ENCODE data around the gene CDPF1.

DNA sequence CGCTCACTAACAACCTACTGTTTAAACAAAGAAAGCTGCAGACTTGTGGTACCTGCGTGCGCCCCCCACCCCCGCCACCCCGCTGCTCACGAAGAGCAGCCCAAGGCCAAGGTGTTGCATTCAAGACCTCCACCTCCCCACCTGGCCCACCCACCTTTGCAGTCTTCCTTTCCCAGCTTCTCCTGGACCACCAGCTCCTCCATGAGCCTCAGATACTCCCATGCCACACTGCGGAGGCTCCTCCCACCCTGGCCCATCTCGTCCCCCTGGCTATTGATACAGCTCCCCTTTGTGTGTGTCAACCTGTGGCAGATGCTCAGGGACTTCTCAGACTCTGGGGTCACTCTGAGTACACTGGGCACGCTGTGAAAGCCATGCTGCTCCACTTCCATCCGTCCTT lies 3.9 kb downstream of the CDPF1 start:
- TF ChIP-seq RFX5 (IDR thresholded peaks at IDR 0.05; ENCODE audit: low read depth, low read length) (no peak), ATF1 (CRISPR knock-in tag; IDR thresholded peaks at IDR 0.05) (no peak), YEATS4 (CRISPR knock-in tag; IDR thresholded peaks at IDR 0.05; ENCODE audit: borderline replicate concordance) (no peak), ZBTB8A (CRISPR knock-in tag; IDR thresholded peaks at IDR 0.05; ENCODE audit: borderline replicate concordance, low read depth) (no peak), TCF7 (IDR thresholded peaks at IDR 0.05; ENCODE audit: low read depth) (no peak), BHLHE40 (IDR thresholded peaks at IDR 0.05; ENCODE audit: low read length) (no peak)
- TF ChIP-seq, protein P1, sequence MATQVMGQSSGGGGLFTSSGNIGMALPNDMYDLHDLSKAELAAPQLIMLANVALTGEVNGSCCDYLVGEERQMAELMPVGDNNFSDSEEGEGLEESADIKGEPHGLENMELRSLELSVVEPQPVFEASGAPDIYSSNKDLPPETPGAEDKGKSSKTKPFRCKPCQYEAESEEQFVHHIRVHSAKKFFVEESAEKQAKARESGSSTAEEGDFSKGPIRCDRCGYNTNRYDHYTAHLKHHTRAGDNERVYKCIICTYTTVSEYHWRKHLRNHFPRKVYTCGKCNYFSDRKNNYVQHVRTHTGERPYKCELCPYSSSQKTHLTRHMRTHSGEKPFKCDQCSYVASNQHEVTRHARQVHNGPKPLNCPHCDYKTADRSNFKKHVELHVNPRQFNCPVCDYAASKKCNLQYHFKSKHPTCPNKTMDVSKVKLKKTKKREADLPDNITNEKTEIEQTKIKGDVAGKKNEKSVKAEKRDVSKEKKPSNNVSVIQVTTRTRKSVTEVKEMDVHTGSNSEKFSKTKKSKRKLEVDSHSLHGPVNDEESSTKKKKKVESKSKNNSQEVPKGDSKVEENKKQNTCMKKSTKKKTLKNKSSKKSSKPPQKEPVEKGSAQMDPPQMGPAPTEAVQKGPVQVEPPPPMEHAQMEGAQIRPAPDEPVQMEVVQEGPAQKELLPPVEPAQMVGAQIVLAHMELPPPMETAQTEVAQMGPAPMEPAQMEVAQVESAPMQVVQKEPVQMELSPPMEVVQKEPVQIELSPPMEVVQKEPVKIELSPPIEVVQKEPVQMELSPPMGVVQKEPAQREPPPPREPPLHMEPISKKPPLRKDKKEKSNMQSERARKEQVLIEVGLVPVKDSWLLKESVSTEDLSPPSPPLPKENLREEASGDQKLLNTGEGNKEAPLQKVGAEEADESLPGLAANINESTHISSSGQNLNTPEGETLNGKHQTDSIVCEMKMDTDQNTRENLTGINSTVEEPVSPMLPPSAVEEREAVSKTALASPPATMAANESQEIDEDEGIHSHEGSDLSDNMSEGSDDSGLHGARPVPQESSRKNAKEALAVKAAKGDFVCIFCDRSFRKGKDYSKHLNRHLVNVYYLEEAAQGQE (IDR thresholded peaks at IDR 0.05; ENCODE audit: borderline replicate concordance in 1 of 2, low read depth in 1 of 2, low read length in 2 of 2) = no peak
- TF ChIP-seq, protein P2, sequence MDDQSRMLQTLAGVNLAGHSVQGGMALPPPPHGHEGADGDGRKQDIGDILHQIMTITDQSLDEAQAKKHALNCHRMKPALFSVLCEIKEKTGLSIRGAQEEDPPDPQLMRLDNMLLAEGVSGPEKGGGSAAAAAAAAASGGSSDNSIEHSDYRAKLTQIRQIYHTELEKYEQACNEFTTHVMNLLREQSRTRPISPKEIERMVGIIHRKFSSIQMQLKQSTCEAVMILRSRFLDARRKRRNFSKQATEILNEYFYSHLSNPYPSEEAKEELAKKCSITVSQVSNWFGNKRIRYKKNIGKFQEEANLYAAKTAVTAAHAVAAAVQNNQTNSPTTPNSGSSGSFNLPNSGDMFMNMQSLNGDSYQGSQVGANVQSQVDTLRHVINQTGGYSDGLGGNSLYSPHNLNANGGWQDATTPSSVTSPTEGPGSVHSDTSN (CRISPR knock-in tag; IDR thresholded peaks at IDR 0.05; ENCODE audit: borderline replicate concordance) = no peak
- TF ChIP-seq, protein P3, sequence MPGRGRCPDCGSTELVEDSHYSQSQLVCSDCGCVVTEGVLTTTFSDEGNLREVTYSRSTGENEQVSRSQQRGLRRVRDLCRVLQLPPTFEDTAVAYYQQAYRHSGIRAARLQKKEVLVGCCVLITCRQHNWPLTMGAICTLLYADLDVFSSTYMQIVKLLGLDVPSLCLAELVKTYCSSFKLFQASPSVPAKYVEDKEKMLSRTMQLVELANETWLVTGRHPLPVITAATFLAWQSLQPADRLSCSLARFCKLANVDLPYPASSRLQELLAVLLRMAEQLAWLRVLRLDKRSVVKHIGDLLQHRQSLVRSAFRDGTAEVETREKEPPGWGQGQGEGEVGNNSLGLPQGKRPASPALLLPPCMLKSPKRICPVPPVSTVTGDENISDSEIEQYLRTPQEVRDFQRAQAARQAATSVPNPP (CRISPR knock-in tag; IDR thresholded peaks at IDR 0.05) = no peak
- TF ChIP-seq, protein P4, sequence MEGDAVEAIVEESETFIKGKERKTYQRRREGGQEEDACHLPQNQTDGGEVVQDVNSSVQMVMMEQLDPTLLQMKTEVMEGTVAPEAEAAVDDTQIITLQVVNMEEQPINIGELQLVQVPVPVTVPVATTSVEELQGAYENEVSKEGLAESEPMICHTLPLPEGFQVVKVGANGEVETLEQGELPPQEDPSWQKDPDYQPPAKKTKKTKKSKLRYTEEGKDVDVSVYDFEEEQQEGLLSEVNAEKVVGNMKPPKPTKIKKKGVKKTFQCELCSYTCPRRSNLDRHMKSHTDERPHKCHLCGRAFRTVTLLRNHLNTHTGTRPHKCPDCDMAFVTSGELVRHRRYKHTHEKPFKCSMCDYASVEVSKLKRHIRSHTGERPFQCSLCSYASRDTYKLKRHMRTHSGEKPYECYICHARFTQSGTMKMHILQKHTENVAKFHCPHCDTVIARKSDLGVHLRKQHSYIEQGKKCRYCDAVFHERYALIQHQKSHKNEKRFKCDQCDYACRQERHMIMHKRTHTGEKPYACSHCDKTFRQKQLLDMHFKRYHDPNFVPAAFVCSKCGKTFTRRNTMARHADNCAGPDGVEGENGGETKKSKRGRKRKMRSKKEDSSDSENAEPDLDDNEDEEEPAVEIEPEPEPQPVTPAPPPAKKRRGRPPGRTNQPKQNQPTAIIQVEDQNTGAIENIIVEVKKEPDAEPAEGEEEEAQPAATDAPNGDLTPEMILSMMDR (CRISPR knock-in tag; IDR thresholded peaks at IDR 0.05) = no peak

Data from HepG2 (cell line).